Measurements from ENCODE around the gene BSDC1. TPM values are rescaled to one million over a fixed set of nuclear protein-coding genes. Genes with fewer than 3 reads are reported as not detected.

The BSDC1 gene
- total and polyA plus RNA-seq, 10 donors = 18.4 to 95.8 (median 66.8) TPM

GRCh38 chr1:32394890-32395432, 720 bp upstream of the BSDC1 start:
- H3K4me1 ChIP-seq = peaks cover 29 to 54% (median 45%) of the 10 kb centered on the region in 6 donors
- intact Hi-C loops (cut with DNase I; ENCODE audit: low total_unique reads) = no loop called here
- 2 to 4% (median 3%) methylated on average over 14 of the region's 14 CpGs for WGBS, 5 donors
- H3K4me3 ChIP-seq = peak overlapping the region; percentile 16 to 88 (median 74)
- peaks cover 0 to 31% (median 15%) of the 10 kb centered on the region in 6 donors for H3K36me3 ChIP-seq
- H3K27me3 ChIP-seq (replicated peaks in 1 of 7) = no peaks in the 10 kb centered on the region
- no peaks in the 10 kb centered on the region for H3K9me3 ChIP-seq
- TF ChIP-seq POLR2A (IDR thresholded peaks at IDR 0.05) = no peak
- TF ChIP-seq CTCF (IDR thresholded peaks at IDR 0.05 in 8 of 11, conservative IDR thresholded peaks at IDR 0.05 in 3 of 11) = no peak
- TF ChIP-seq POLR2AphosphoS5 (IDR thresholded peaks at IDR 0.05) = no peak
- peak overlapping the region; percentile 81 to 97 (median 93) for H3K27ac ChIP-seq
- DNase-seq = no peak

GRCh38 chr1:32393832-32394140, 455 bp downstream of the BSDC1 start:
- Histone ChIP-seq H3K9me3 (no peaks in the 10 kb centered on the region), H3K4me1 (peaks cover 29 to 66% (median 47%) of the 10 kb centered on the region in 6 donors), H3K27ac (peak overlapping the region; percentile 82 to 97 (median 93)), H3K4me3 (peak overlapping the region; percentile 61 to 88 (median 75)), H3K36me3 (peaks cover 0 to 42% (median 23%) of the 10 kb centered on the region in 6 donors), H3K27me3 (replicated peaks in 1 of 7) (no peaks in the 10 kb centered on the region)
- TF ChIP-seq POLR2AphosphoS5 (IDR thresholded peaks at IDR 0.05) (no peak), POLR2A (IDR thresholded peaks at IDR 0.05) (no peak), CTCF (IDR thresholded peaks at IDR 0.05 in 8 of 11, conservative IDR thresholded peaks at IDR 0.05 in 3 of 11) (no peak)
- intact Hi-C loops (cut with DNase I; ENCODE audit: low total_unique reads) = no loop called here
- DNase-seq = no peak
- WGBS, 5 donors = 2 to 4% (median 3%) methylated on average over 13 to 15 of the region's 15 CpGs

- 57 to 73% (median 70%) methylated on average over 1 of the region's 1 CpG for WGBS, 5 donors
- no peaks in the 10 kb centered on the region for H3K9me3 ChIP-seq
- peak overlapping the region; percentile 82 to 97 (median 93) for H3K27ac ChIP-seq
- no peak for DNase-seq
- peaks cover 0 to 49% (median 29%) of the 10 kb centered on the region in 6 donors for H3K36me3 ChIP-seq
- peaks cover 29 to 72% (median 47%) of the 10 kb centered on the region in 6 donors for H3K4me1 ChIP-seq
- H3K4me3 ChIP-seq = peak overlapping the region in 7 of 8 donors; percentile 61 to 88 (median 79)
- intact Hi-C loops (cut with DNase I; ENCODE audit: low total_unique reads) = no loop called here
- no peaks in the 10 kb centered on the region for H3K27me3 ChIP-seq (replicated peaks in 1 of 7)
- TF ChIP-seq POLR2AphosphoS5 (IDR thresholded peaks at IDR 0.05) (no peak), CTCF (IDR thresholded peaks at IDR 0.05 in 8 of 11, conservative IDR thresholded peaks at IDR 0.05 in 3 of 11) (no peak), POLR2A (IDR thresholded peaks at IDR 0.05) (no peak)
Measured at GRCh38 chr1:32393136-32393535, 1.1 kb downstream of the BSDC1 start.

GRCh38 chr1:32392325-32392724, 1.9 kb downstream of the BSDC1 start:
- no peak for TF ChIP-seq POLR2AphosphoS5 (IDR thresholded peaks at IDR 0.05)
- no peak for TF ChIP-seq CTCF (IDR thresholded peaks at IDR 0.05 in 8 of 11, conservative IDR thresholded peaks at IDR 0.05 in 3 of 11)
- no peak for TF ChIP-seq POLR2A (IDR thresholded peaks at IDR 0.05)
- Histone ChIP-seq H3K9me3 (no peaks in the 10 kb centered on the region), H3K27ac (peak overlapping the region in 7 of 8 donors; percentile 3 to 97 (median 93)), H3K4me3 (peak overlapping the region in 3 of 8 donors; percentile 67 to 86 (median 84)), H3K27me3 (replicated peaks in 1 of 7) (no peaks in the 10 kb centered on the region), H3K4me1 (peaks cover 29 to 80% (median 49%) of the 10 kb centered on the region in 6 donors), H3K36me3 (peaks cover 0 to 57% (median 35%) of the 10 kb centered on the region in 6 donors)
- 31 to 48% (median 42%) methylated on average over 3 of the region's 3 CpGs for WGBS, 5 donors
- no peak for DNase-seq
- intact Hi-C loops (cut with DNase I; ENCODE audit: low total_unique reads) = no loop called here
